HL-60 (cell line): ENCODE results near the gene ARHGEF9.

Experiments used
- GABPA ChIP-seq: IDR thresholded peaks from 2 replicates; pipeline ENCODE4 v1.6.1; 2012; ENCODE audit warnings: low read depth
- POLR2AphosphoS5 ChIP-seq: IDR thresholded peaks from 2 replicates; pipeline ENCODE4 v1.6.1; 2012; ENCODE audit warnings: low read depth
- SPI1 ChIP-seq: IDR thresholded peaks from 2 replicates; pipeline ENCODE4 v1.6.1; 2012; ENCODE audit warnings: low read depth, mild to moderate bottlenecking, borderline replicate concordance
- TF ChIP-seq, protein P1 (sequence below): IDR thresholded peaks from one replicate; pipeline ENCODE4 v1.5.1; 2011; ENCODE audit warnings: low read length, control low read depth, inconsistent platforms; ENCODE audit not compliant: insufficient read depth

GRCh38 chrX:63784902-63785707, at the start of gene ARHGEF9:
- TF ChIP-seq, protein P1, sequence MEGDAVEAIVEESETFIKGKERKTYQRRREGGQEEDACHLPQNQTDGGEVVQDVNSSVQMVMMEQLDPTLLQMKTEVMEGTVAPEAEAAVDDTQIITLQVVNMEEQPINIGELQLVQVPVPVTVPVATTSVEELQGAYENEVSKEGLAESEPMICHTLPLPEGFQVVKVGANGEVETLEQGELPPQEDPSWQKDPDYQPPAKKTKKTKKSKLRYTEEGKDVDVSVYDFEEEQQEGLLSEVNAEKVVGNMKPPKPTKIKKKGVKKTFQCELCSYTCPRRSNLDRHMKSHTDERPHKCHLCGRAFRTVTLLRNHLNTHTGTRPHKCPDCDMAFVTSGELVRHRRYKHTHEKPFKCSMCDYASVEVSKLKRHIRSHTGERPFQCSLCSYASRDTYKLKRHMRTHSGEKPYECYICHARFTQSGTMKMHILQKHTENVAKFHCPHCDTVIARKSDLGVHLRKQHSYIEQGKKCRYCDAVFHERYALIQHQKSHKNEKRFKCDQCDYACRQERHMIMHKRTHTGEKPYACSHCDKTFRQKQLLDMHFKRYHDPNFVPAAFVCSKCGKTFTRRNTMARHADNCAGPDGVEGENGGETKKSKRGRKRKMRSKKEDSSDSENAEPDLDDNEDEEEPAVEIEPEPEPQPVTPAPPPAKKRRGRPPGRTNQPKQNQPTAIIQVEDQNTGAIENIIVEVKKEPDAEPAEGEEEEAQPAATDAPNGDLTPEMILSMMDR: no peak
- TF ChIP-seq SPI1: no peak
- TF ChIP-seq POLR2AphosphoS5: no peak
- no peak for TF ChIP-seq GABPA
